Activated CD8-positive, alpha-beta T cell treated with anti-CD3 and anti-CD28 coated beads for 36 hours (primary cell): ENCODE measurements around the gene SYNGAP1. TPM values are rescaled to one million over a fixed set of nuclear protein-coding genes. Genes with fewer than 3 reads are reported as not detected.

Source experiments
- ATAC-seq: fragments of 200-7000 bp; cut with Tn5 transposase; one replicate; pipeline ENCODE4 v1.10.0; 2021; ENCODE audit warnings: mild to moderate bottlenecking, moderate library complexity
- CTCF ChIA-PET: fragments of 350-600 bp; sonication (Branson Sonifier 250); formaldehyde crosslinking; loops from one replicate; lab custom pipeline; 2021; ENCODE audit warnings: antibody characterized with exemption; lab: Charles Lee
- POLR2A ChIA-PET: fragments of 350-600 bp; sonication (Branson Sonifier 250); formaldehyde crosslinking; loops from one replicate; lab custom pipeline; 2021; ENCODE audit warnings: antibody characterized with exemption; lab: Charles Lee
- DNase-seq: peaks from one replicate; pipeline ENCODE4 v3.0.0-alpha.2; 2020
- H3K27ac Mint-ChIP-seq: one replicate; pipeline ENCODE4 v1.8.0; 2021; ENCODE audit warnings: mild to moderate bottlenecking, mixed read lengths
- H3K27me3 Mint-ChIP-seq: one replicate; pipeline ENCODE4 v1.8.0; 2021; ENCODE audit warnings: mixed read lengths
- H3K36me3 Mint-ChIP-seq: one replicate; pipeline ENCODE4 v1.8.0; 2021; ENCODE audit warnings: low read depth, mixed read lengths
- H3K4me1 Mint-ChIP-seq: one replicate; pipeline ENCODE4 v1.8.0; 2021; ENCODE audit warnings: low read depth, mixed read lengths
- H3K4me3 Mint-ChIP-seq: one replicate; pipeline ENCODE4 v1.8.0; 2021; ENCODE audit warnings: mild to moderate bottlenecking, moderate library complexity, mixed read lengths
- H3K9me3 Mint-ChIP-seq: one replicate; pipeline ENCODE4 v1.8.0; 2021; ENCODE audit warnings: mixed read lengths
- CTCF ChIP-seq: fragments of 200-600 bp; IDR thresholded peaks from one replicate; pipeline ENCODE4 v1.8.0; 2022; ENCODE audit warnings: antibody characterized with exemption, mild to moderate bottlenecking
- intact Hi-C: fragments of 100-400 bp; cut with micrococcal nuclease; formaldehyde crosslinking; loops from one replicate; pipeline ENCODE4 v1.10.0; 2022
- total RNA-seq, 2 experiments: library from RNA; stranded (reverse); gene quantifications; one replicate each; pipeline ENCODE4 v1.2.3, GENCODE V29; 2021

Gene SYNGAP1
- total RNA-seq, 2 experiments from 2014 or later: 57.9 to 67.0 TPM

GRCh38 chr6:33426590-33427511, 7.0 kb downstream of the SYNGAP1 start:
- Mint-ChIP-seq H3K9me3 (no peaks in the 10 kb centered on the region), H3K27me3 (no peaks in the 10 kb centered on the region), H3K4me1 (peaks cover 61% of the 10 kb centered on the region), H3K27ac (peak overlapping the region; percentile 90), H3K4me3 (peak overlapping the region; percentile 84), H3K36me3 (peaks cover 22% of the 10 kb centered on the region)
- ATAC-seq (peak; percentile 14), DNase-seq (peak; percentile 55)
- no peak for TF ChIP-seq CTCF
- intact Hi-C loops: loop anchor here (5.0 to 10.0 kb wide), 2 partner anchors 35 to 148 kb away; partner anchors contain the start of gene KIFC1
- CTCF ChIA-PET: interaction anchor here (0.9 to 2.3 kb wide), 10 partner anchors 14 to 194 kb away, joined by 3 to 10 read pairs (median 4); partner anchors contain the start of genes B3GALT4 and KIFC1
- POLR2A ChIA-PET: interaction anchor here (0.5 to 2.1 kb wide), 11 partner anchors 9 to 156 kb away, joined by 3 to 11 read pairs (median 5); partner anchors contain the start of genes CUTA and VPS52

GRCh38 chr6:33427585-33428223, 7.8 kb downstream of the SYNGAP1 start:
- CTCF ChIA-PET: no interaction called here
- intact Hi-C loops: loop anchor here (5.0 to 10.0 kb wide), 2 partner anchors 35 to 147 kb away; partner anchors contain the start of gene KIFC1
- Mint-ChIP-seq H3K9me3 (no peaks in the 10 kb centered on the region), H3K4me1 (peaks cover 69% of the 10 kb centered on the region), H3K36me3 (peaks cover 26% of the 10 kb centered on the region), H3K27ac (peak overlapping the region; percentile 90), H3K27me3 (no peaks in the 10 kb centered on the region), H3K4me3 (peak overlapping the region; percentile 88)
- peak; percentile 68 for DNase-seq
- TF ChIP-seq CTCF: no peak
- no peak for ATAC-seq
- POLR2A ChIA-PET: no interaction called here

- H3K4me3 Mint-ChIP-seq: peak overlapping the region; percentile 88
- peak overlapping the region; percentile 91 for H3K27ac Mint-ChIP-seq
- TF ChIP-seq CTCF: peak; percentile 76
- peaks cover 27% of the 10 kb centered on the region for H3K36me3 Mint-ChIP-seq
- ChIA-PET CTCF (interaction anchor here (0.6 to 1.1 kb wide), 6 partner anchors 10 to 157 kb away, joined by 3 to 5 read pairs (median 4); partner anchors contain the start of genes CUTA, RPS18 and VPS52), POLR2A (interaction anchor here (1.0 to 3.4 kb wide), 8 partner anchors 10 to 151 kb away, joined by 3 to 46 read pairs (median 4); partner anchors contain the start of genes B3GALT4, CUTA, SYNGAP1 and WDR46)
- DNase-seq (peak; percentile 54), ATAC-seq (no peak)
- peaks cover 71% of the 10 kb centered on the region for H3K4me1 Mint-ChIP-seq
- intact Hi-C loops: loop anchor here (5.0 to 10.0 kb wide), 2 partner anchors 36 to 146 kb away; partner anchors contain the start of gene KIFC1
- H3K9me3 Mint-ChIP-seq: no peaks in the 10 kb centered on the region
- H3K27me3 Mint-ChIP-seq: no peaks in the 10 kb centered on the region
Measured at GRCh38 chr6:33428224-33428965, 8.5 kb downstream of the SYNGAP1 start.

GRCh38 chr6:33428966-33429749, 9.3 kb downstream of the SYNGAP1 start:
- intact Hi-C loops: loop anchor here (5.0 to 10.0 kb wide), 2 partner anchors 37 to 146 kb away; partner anchors contain the start of gene KIFC1
- Mint-ChIP-seq H3K27me3 (no peaks in the 10 kb centered on the region), H3K4me1 (peaks cover 69% of the 10 kb centered on the region), H3K9me3 (no peaks in the 10 kb centered on the region), H3K36me3 (peaks cover 22% of the 10 kb centered on the region), H3K27ac (peak overlapping the region; percentile 91), H3K4me3 (peak overlapping the region; percentile 88)
- POLR2A ChIA-PET: interaction anchor here (0.5 to 3.4 kb wide), 11 partner anchors 9 to 152 kb away, joined by 3 to 46 read pairs (median 3); partner anchors contain the start of genes B3GALT4, CUTA, SYNGAP1 and WDR46
- CTCF ChIA-PET: interaction anchor here (0.6 to 1.9 kb wide), 7 partner anchors 11 to 158 kb away, joined by 3 to 5 read pairs (median 4); partner anchors contain the start of genes CUTA, RPS18 and VPS52
- no peak for TF ChIP-seq CTCF
- no peak for ATAC-seq
- DNase-seq: no peak
